Measurements from ENCODE around the gene HLF.

Gene HLF

GRCh38 chr17:55346658-55347057 is 81.9 kb downstream of the HLF start:
- H3K4me3 ChIP-seq (ENCODE audit: low read length), result no peak overlapping the region
- H3K4me2 ChIP-seq (ENCODE audit: low read depth, low read length), result no peak overlapping the region
- no peaks in the 10 kb centered on the region for H3K4me1 ChIP-seq (ENCODE audit: low read length)
- H3K9ac ChIP-seq (ENCODE audit: low read length), result no peak overlapping the region
- no peak for TF ChIP-seq EZH2phosphoT487 (IDR thresholded peaks at IDR 0.05; ENCODE audit: low read length)
- no peak for TF ChIP-seq CTCF (IDR thresholded peaks at IDR 0.05; ENCODE audit: low read length)
- no peak for TF ChIP-seq EZH2 (optimal IDR thresholded peaks at IDR 0.05; ENCODE audit: low read depth, low read length)
- no peaks in the 10 kb centered on the region for H3K9me3 ChIP-seq (replicated peaks; ENCODE audit: insufficient read depth, low read length)
- DNase-seq, result no peak
- no peaks in the 10 kb centered on the region for H3K9me2 ChIP-seq (replicated peaks; ENCODE audit: insufficient read depth, low read length)
- no peaks in the 10 kb centered on the region for H3F3A ChIP-seq (ENCODE audit: insufficient read depth, low read length)
- H2AFZ ChIP-seq (ENCODE audit: low read length), result no peak overlapping the region
- no peak overlapping the region for H3K27ac ChIP-seq (ENCODE audit: low read length)
- H4K20me1 ChIP-seq (ENCODE audit: insufficient read depth, low read length), result no peaks in the 10 kb centered on the region
- no peaks in the 10 kb centered on the region for H3K27me3 ChIP-seq (replicated peaks; ENCODE audit: insufficient read depth, low read length)
- no peaks in the 10 kb centered on the region for H3K79me2 ChIP-seq (ENCODE audit: low read length)
- H3K36me3 ChIP-seq (replicated peaks; ENCODE audit: insufficient read depth, low read length), result no peaks in the 10 kb centered on the region

GRCh38 chr17:55347341-55347740 is 82.6 kb downstream of the HLF start:
- no peaks in the 10 kb centered on the region for H3K27me3 ChIP-seq (replicated peaks; ENCODE audit: insufficient read depth, low read length)
- H3K4me1 ChIP-seq (ENCODE audit: low read length), result no peaks in the 10 kb centered on the region
- no peak overlapping the region for H3K27ac ChIP-seq (ENCODE audit: low read length)
- H3K4me2 ChIP-seq (ENCODE audit: low read depth, low read length), result no peak overlapping the region
- no peaks in the 10 kb centered on the region for H3K9me2 ChIP-seq (replicated peaks; ENCODE audit: insufficient read depth, low read length)
- no peaks in the 10 kb centered on the region for H3K36me3 ChIP-seq (replicated peaks; ENCODE audit: insufficient read depth, low read length)
- no peak for TF ChIP-seq EZH2phosphoT487 (IDR thresholded peaks at IDR 0.05; ENCODE audit: low read length)
- TF ChIP-seq EZH2 (optimal IDR thresholded peaks at IDR 0.05; ENCODE audit: low read depth, low read length), result no peak
- TF ChIP-seq CTCF (IDR thresholded peaks at IDR 0.05; ENCODE audit: low read length), result no peak
- DNase-seq, result no peak
- H3K9ac ChIP-seq (ENCODE audit: low read length), result no peak overlapping the region
- H3F3A ChIP-seq (ENCODE audit: insufficient read depth, low read length), result no peaks in the 10 kb centered on the region
- no peaks in the 10 kb centered on the region for H4K20me1 ChIP-seq (ENCODE audit: insufficient read depth, low read length)
- H3K79me2 ChIP-seq (ENCODE audit: low read length), result no peaks in the 10 kb centered on the region
- no peaks in the 10 kb centered on the region for H3K9me3 ChIP-seq (replicated peaks; ENCODE audit: insufficient read depth, low read length)
- H3K4me3 ChIP-seq (ENCODE audit: low read length), result no peak overlapping the region
- no peak overlapping the region for H2AFZ ChIP-seq (ENCODE audit: low read length)

GRCh38 chr17:55348749-55349354 is 84.1 kb downstream of the HLF start:
- no peaks in the 10 kb centered on the region for H3F3A ChIP-seq (ENCODE audit: insufficient read depth, low read length)
- no peak overlapping the region for H2AFZ ChIP-seq (ENCODE audit: low read length)
- no peaks in the 10 kb centered on the region for H3K9me2 ChIP-seq (replicated peaks; ENCODE audit: insufficient read depth, low read length)
- H3K36me3 ChIP-seq (replicated peaks; ENCODE audit: insufficient read depth, low read length), result no peaks in the 10 kb centered on the region
- H3K9ac ChIP-seq (ENCODE audit: low read length), result no peak overlapping the region
- DNase-seq, result peak; percentile 53
- no peaks in the 10 kb centered on the region for H3K79me2 ChIP-seq (ENCODE audit: low read length)
- H3K27me3 ChIP-seq (replicated peaks; ENCODE audit: insufficient read depth, low read length), result no peaks in the 10 kb centered on the region
- TF ChIP-seq CTCF (IDR thresholded peaks at IDR 0.05; ENCODE audit: low read length), result peak; percentile 83
- TF ChIP-seq EZH2 (optimal IDR thresholded peaks at IDR 0.05; ENCODE audit: low read depth, low read length), result no peak
- TF ChIP-seq EZH2phosphoT487 (IDR thresholded peaks at IDR 0.05; ENCODE audit: low read length), result no peak
- H3K4me2 ChIP-seq (ENCODE audit: low read depth, low read length), result no peak overlapping the region
- H4K20me1 ChIP-seq (ENCODE audit: insufficient read depth, low read length), result no peaks in the 10 kb centered on the region
- H3K4me1 ChIP-seq (ENCODE audit: low read length), result no peaks in the 10 kb centered on the region
- H3K4me3 ChIP-seq (ENCODE audit: low read length), result no peak overlapping the region
- H3K9me3 ChIP-seq (replicated peaks; ENCODE audit: insufficient read depth, low read length), result no peaks in the 10 kb centered on the region
- no peak overlapping the region for H3K27ac ChIP-seq (ENCODE audit: low read length)

All from MM.1S (cell line).